Sigmoid colon (tissue), 4 donors: ENCODE data around the gene HERPUD1.

ENCODE experiments used
- CTCF ChIP-seq, 4 experiments: fragments of 450-650 bp in 3 of 4; fragments of 200-600 bp in 1 of 4; IDR thresholded peaks; one replicate each; pipeline ENCODE4 v1.5.1; 2016 to 2019; ENCODE audit warnings: antibody characterized with exemption in 4 of 4, mild to moderate bottlenecking in 3 of 4, moderate library complexity in 2 of 4
- EP300 ChIP-seq, 4 donors: sonication (generic); formaldehyde crosslinking; IDR thresholded peaks; one replicate each; pipeline ENCODE4 v1.6.1; 2017; ENCODE audit warnings: antibody characterized with exemption in 4 of 4
- POLR2AphosphoS5 ChIP-seq, 4 donors: sonication (generic); formaldehyde crosslinking; IDR thresholded peaks; one replicate each; pipeline ENCODE4 v1.6.1; 2017; ENCODE audit warnings: antibody characterized with exemption in 4 of 4

DNA sequence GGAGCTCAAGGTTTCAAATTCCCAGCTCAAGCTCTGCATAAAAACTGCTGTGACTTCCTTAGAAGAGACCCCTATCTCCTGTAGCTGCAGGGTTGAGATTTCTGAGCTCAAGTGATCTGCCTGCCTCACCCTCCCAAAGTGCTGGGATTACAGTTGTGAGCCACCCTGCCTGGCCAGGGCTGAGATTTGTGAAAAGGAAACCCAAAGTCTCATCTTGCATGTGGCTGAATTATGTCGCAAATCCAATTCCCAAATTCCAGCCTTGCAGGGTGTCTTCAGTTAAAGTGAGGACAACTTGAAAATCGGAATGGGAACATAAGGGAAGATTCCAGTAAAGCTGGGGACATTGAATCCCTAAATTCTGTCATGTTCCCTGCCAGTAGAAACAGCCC, 15.7 kb downstream of the HERPUD1 start:
- TF ChIP-seq CTCF (IDR thresholded peaks at IDR 0.05) (no peak), POLR2AphosphoS5 (IDR thresholded peaks at IDR 0.05) (no peak), EP300 (IDR thresholded peaks at IDR 0.05) (no peak)
